Trophoblast cell (in vitro differentiated cells and primary cell): ENCODE results near the gene RAD23A.
"Not testable (repeated sequence)": the region's sequence is repeated elsewhere in the genome, so short reads cannot be mapped to it uniquely, and the experiment has no call there.

Source experiments
- DNase-seq, 2 donors: peaks; one replicate each; pipeline ENCODE4 v3.0.0-alpha.2; 2016
- H2AFZ ChIP-seq: 2 replicates; pipeline ENCODE4 v1.6.1; 2013; ENCODE audit warnings: low read length, moderate library complexity, mild to moderate bottlenecking; ENCODE audit not compliant: insufficient read depth, poor library complexity
- H2AK5ac ChIP-seq: 2 replicates; pipeline ENCODE4 v1.6.1; 2013; ENCODE audit warnings: mild to moderate bottlenecking, low read length
- H2BK120ac ChIP-seq: 2 replicates; pipeline ENCODE4 v1.6.1; 2013; ENCODE audit warnings: low read length, mild to moderate bottlenecking, moderate library complexity; ENCODE audit not compliant: insufficient read depth, poor library complexity
- H2BK12ac ChIP-seq: 2 replicates; pipeline ENCODE4 v1.6.1; 2013; ENCODE audit warnings: mild to moderate bottlenecking, low read length, moderate library complexity
- H2BK5ac ChIP-seq: 2 replicates; pipeline ENCODE4 v1.6.1; 2013; ENCODE audit warnings: low read length, low read depth, moderate library complexity, mild to moderate bottlenecking; ENCODE audit not compliant: poor library complexity
- H3K14ac ChIP-seq: 2 replicates; pipeline ENCODE4 v1.6.1; 2013; ENCODE audit warnings: mild to moderate bottlenecking, low read length
- H3K18ac ChIP-seq: 2 replicates; pipeline ENCODE4 v1.6.1; 2013; ENCODE audit warnings: mild to moderate bottlenecking, low read length
- H3K23ac ChIP-seq: 2 replicates; pipeline ENCODE4 v1.6.1; 2013; ENCODE audit warnings: low read length
- H3K27ac ChIP-seq: 2 replicates; pipeline ENCODE4 v1.5.1; 2013; ENCODE audit warnings: low read depth, mild to moderate bottlenecking, inconsistent platforms, low read length, moderate library complexity
- H3K27me3 ChIP-seq: 2 replicates; pipeline ENCODE4 v1.6.1; 2013; ENCODE audit warnings: inconsistent platforms, mild to moderate bottlenecking, low read length, moderate library complexity; ENCODE audit not compliant: insufficient read depth
- H3K36me3 ChIP-seq, 2 experiments: 1 replicate in 1 of 2; 2 replicates in 1 of 2; pipeline ENCODE4 v1.6.1; 2013; ENCODE audit warnings: low read length in 2 of 2, mild to moderate bottlenecking in 2 of 2, moderate library complexity in 1 of 2; ENCODE audit not compliant: insufficient read depth in 2 of 2, control insufficient read depth in 1 of 2
- H3K4ac ChIP-seq: 2 replicates; pipeline ENCODE4 v1.6.1; 2013; ENCODE audit warnings: low read depth, mild to moderate bottlenecking, low read length, moderate library complexity
- H3K4me1 ChIP-seq, 2 experiments: 1 replicate in 1 of 2; 2 replicates in 1 of 2; pipeline ENCODE4 v1.6.1; 2013; ENCODE audit warnings: low read length in 2 of 2, mild to moderate bottlenecking in 2 of 2, moderate library complexity in 1 of 2; ENCODE audit not compliant: insufficient read depth in 2 of 2, control insufficient read depth in 1 of 2
- H3K4me2 ChIP-seq: 2 replicates; pipeline ENCODE4 v1.6.1; 2013; ENCODE audit warnings: inconsistent platforms, mild to moderate bottlenecking, low read length, moderate library complexity
- H3K4me3 ChIP-seq: 2 replicates; pipeline ENCODE4 v1.5.1; 2013; ENCODE audit warnings: mild to moderate bottlenecking, low read depth, low read length, inconsistent platforms
- H3K79me1 ChIP-seq: one replicate; pipeline ENCODE4 v1.6.1; 2013; ENCODE audit warnings: low read length
- H3K79me2 ChIP-seq: 2 replicates; pipeline ENCODE4 v1.6.1; 2013; ENCODE audit warnings: low read length, mild to moderate bottlenecking; ENCODE audit not compliant: control insufficient read depth, insufficient read depth, poor library complexity
- H3K9ac ChIP-seq: 2 replicates; pipeline ENCODE4 v1.6.1; 2013; ENCODE audit warnings: mild to moderate bottlenecking, low read length
- H3K9me3 ChIP-seq: 2 replicates; pipeline ENCODE4 v1.6.1; 2013; ENCODE audit warnings: low read depth, mild to moderate bottlenecking, control low read depth, inconsistent platforms, low read length; ENCODE audit not compliant: insufficient read depth
- H4K12ac ChIP-seq: 2 replicates; pipeline ENCODE4 v1.6.1; 2013; ENCODE audit warnings: low read depth, mild to moderate bottlenecking, low read length, moderate library complexity
- H4K8ac ChIP-seq: 2 replicates; pipeline ENCODE4 v1.6.1; 2013; ENCODE audit warnings: low read depth, mild to moderate bottlenecking, low read length, moderate library complexity
- H4K91ac ChIP-seq: one replicate; pipeline ENCODE4 v1.6.1; 2013; ENCODE audit warnings: low read depth, mild to moderate bottlenecking, low read length, moderate library complexity
- WGBS: extraction: QIAGEN DNeasy Blood & Tissue Kit; methylation state at CpG from one replicate; pipeline ENCODE4 v1.1.7; 2013; ENCODE audit warnings: missing lambda C conversion rate; ENCODE audit not compliant: insufficient read length, insufficient coverage; ENCODE audit errors: extremely low coverage; 5-methylcytosine and 5-hydroxymethylcytosine counted together

The RAD23A gene

GRCh38 chr19:12976109-12976508 lies 30.4 kb downstream of the RAD23A start:
- not testable (repeated sequence) for H4K12ac ChIP-seq, H2BK5ac ChIP-seq, H3K79me2 ChIP-seq, H3K4me3 ChIP-seq, H3K36me3 ChIP-seq, H3K27me3 ChIP-seq, H4K8ac ChIP-seq, H2AFZ ChIP-seq, H4K91ac ChIP-seq, DNase-seq, H3K9ac ChIP-seq, H2AK5ac ChIP-seq, H3K9me3 ChIP-seq, H3K4me2 ChIP-seq, H3K79me1 ChIP-seq, H3K4me1 ChIP-seq, H3K23ac ChIP-seq, H2BK120ac ChIP-seq, H3K14ac ChIP-seq, H3K18ac ChIP-seq, H3K27ac ChIP-seq, H3K4ac ChIP-seq, H2BK12ac ChIP-seq
- no CpG with 5 or more reads among the region's 7 CpGs for WGBS

- no peak overlapping the region for H2BK5ac ChIP-seq
- no peak overlapping the region for H2BK120ac ChIP-seq
- no peak overlapping the region for H3K4me2 ChIP-seq
- WGBS, result no CpG with 5 or more reads among the region's 3 CpGs
- no peak overlapping the region for H3K4ac ChIP-seq
- H3K27me3 ChIP-seq, result peaks cover 5% of the 10 kb centered on the region
- no peak overlapping the region for H4K8ac ChIP-seq
- no peak overlapping the region for H2AFZ ChIP-seq
- no peak overlapping the region for H3K18ac ChIP-seq
- H3K79me1 ChIP-seq, result no peaks in the 10 kb centered on the region
- DNase-seq, result no peak
- H2AK5ac ChIP-seq, result no peak overlapping the region
- H3K36me3 ChIP-seq, result no peaks in the 10 kb centered on the region
- no peak overlapping the region for H3K4me3 ChIP-seq
- H2BK12ac ChIP-seq, result no peak overlapping the region
- no peaks in the 10 kb centered on the region for H3K4me1 ChIP-seq
- H4K12ac ChIP-seq, result no peak overlapping the region
- H3K9ac ChIP-seq, result no peak overlapping the region
- H3K9me3 ChIP-seq, result peaks cover 10% of the 10 kb centered on the region
- no peak overlapping the region for H3K14ac ChIP-seq
- no peaks in the 10 kb centered on the region for H3K79me2 ChIP-seq
- no peak overlapping the region for H3K23ac ChIP-seq
- H4K91ac ChIP-seq, result no peak overlapping the region
- H3K27ac ChIP-seq, result no peak overlapping the region
Observed at GRCh38 chr19:12979974-12980373, 34.3 kb downstream of the RAD23A start.

GRCh38 chr19:12982648-12983047 lies 37.0 kb downstream of the RAD23A start:
- Histone ChIP-seq H3K79me2 (no peaks in the 10 kb centered on the region), H2AK5ac (no peak overlapping the region), H2BK5ac (no peak overlapping the region), H3K4me1 (no peaks in the 10 kb centered on the region), H3K14ac (no peak overlapping the region), H3K9ac (no peak overlapping the region), H4K91ac (no peak overlapping the region), H2BK120ac (no peak overlapping the region), H2BK12ac (no peak overlapping the region), H3K9me3 (peaks cover 15% of the 10 kb centered on the region), H2AFZ (no peak overlapping the region), H3K23ac (no peak overlapping the region), H3K4me3 (no peak overlapping the region), H3K18ac (no peak overlapping the region), H3K79me1 (no peaks in the 10 kb centered on the region), H4K12ac (no peak overlapping the region), H3K27me3 (peaks cover 17% of the 10 kb centered on the region), H4K8ac (no peak overlapping the region), H3K4ac (no peak overlapping the region), H3K36me3 (no peaks in the 10 kb centered on the region), H3K27ac (no peak overlapping the region), H3K4me2 (no peak overlapping the region)
- DNase-seq, result no peak
- no CpG with 5 or more reads among the region's 6 CpGs for WGBS

DNA sequence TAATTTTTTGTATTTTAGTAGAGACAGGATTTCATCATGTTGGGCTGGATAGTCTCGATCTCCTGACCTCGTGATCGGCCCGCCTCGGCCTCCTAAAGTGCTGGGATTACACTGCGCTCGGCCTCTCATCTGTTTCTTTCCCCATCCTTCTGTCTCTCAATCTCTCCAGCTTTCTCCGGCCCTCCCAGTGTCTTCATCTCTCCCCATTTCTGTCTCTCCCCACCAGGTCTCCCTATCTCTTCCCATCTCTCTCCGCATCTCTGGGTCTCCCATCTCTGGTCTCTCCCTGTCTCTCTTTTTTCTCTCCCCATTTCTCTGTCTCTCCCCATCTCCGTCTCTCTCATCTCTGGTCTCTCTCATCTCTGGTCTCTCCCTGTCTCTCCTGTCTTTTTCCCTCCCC lies 37.4 kb downstream of the RAD23A start:
- Histone ChIP-seq H3K79me2 (no peaks in the 10 kb centered on the region), H3K36me3 (no peaks in the 10 kb centered on the region), H3K4ac (no peak overlapping the region), H3K4me1 (no peaks in the 10 kb centered on the region), H3K27ac (no peak overlapping the region), H4K91ac (no peak overlapping the region), H3K14ac (no peak overlapping the region), H4K12ac (no peak overlapping the region), H2AK5ac (no peak overlapping the region), H3K23ac (no peak overlapping the region), H3K4me2 (peak overlapping the region; percentile 41), H3K18ac (no peak overlapping the region), H3K9me3 (peaks cover 17% of the 10 kb centered on the region), H3K27me3 (peaks cover 18% of the 10 kb centered on the region), H3K4me3 (no peak overlapping the region), H2BK12ac (no peak overlapping the region), H3K9ac (no peak overlapping the region), H4K8ac (no peak overlapping the region), H2BK5ac (no peak overlapping the region), H3K79me1 (no peaks in the 10 kb centered on the region), H2BK120ac (no peak overlapping the region), H2AFZ (no peak overlapping the region)
- no CpG with 5 or more reads among the region's 10 CpGs for WGBS
- no peak for DNase-seq
